Transverse colon (tissue), 4 donors: ENCODE measurements around the gene MEFV. TPM values are rescaled to one million over a fixed set of nuclear protein-coding genes. Genes with fewer than 3 reads are reported as not detected.

Experiments
- DNase-seq: peaks from one replicate; pipeline ENCODE4 v3.0.0-alpha.2; 2019
- H3K27ac ChIP-seq, 4 donors: fragments of 200-600 bp; sonication (generic); 2 replicates each; pipeline ENCODE4 v1.5.1; 2016 to 2018; ENCODE audit warnings: inconsistent platforms in 4 of 4
- H3K27me3 ChIP-seq: fragments of 200-600 bp; sonication (generic); 2 replicates; pipeline ENCODE4 v1.5.1; 2017; ENCODE audit warnings: inconsistent platforms
- H3K36me3 ChIP-seq, 4 donors: fragments of 200-600 bp; sonication (generic); 2 replicates each; pipeline ENCODE4 v1.5.1; 2017 to 2019; ENCODE audit warnings: inconsistent platforms in 4 of 4
- H3K4me1 ChIP-seq, 4 donors: fragments of 200-600 bp; sonication (generic); 2 replicates each; pipeline ENCODE4 v1.5.1; 2017 to 2020; ENCODE audit warnings: inconsistent platforms in 4 of 4
- H3K4me3 ChIP-seq, 4 donors: fragments of 200-600 bp; sonication (generic); 1 replicate in 1 of 4; 2 replicates in 3 of 4; pipeline versions ENCODE4 v1.5.1 to v1.6.1; 2017 to 2019; ENCODE audit warnings: inconsistent platforms in 4 of 4
- H3K9me3 ChIP-seq, 2 donors: fragments of 200-600 bp; sonication (generic); 2 replicates each; pipeline ENCODE4 v1.5.1; 2017 to 2019; ENCODE audit warnings: inconsistent platforms in 2 of 2
- CTCF ChIP-seq, 5 experiments: fragments of 200-600 bp in 3 of 5; fragments of 450-650 bp in 2 of 5; sonication (generic) in 3 of 5; IDR thresholded peaks; 1 replicate in 2 of 5; 2 replicates in 3 of 5; pipeline ENCODE4 v1.5.1; 2016 to 2017; ENCODE audit warnings: antibody characterized with exemption in 5 of 5, inconsistent platforms in 3 of 5, mild to moderate bottlenecking in 2 of 5, moderate library complexity in 1 of 5
- EP300 ChIP-seq: sonication (generic); formaldehyde crosslinking; IDR thresholded peaks from one replicate; pipeline ENCODE4 v1.6.1; 2017; ENCODE audit warnings: antibody characterized with exemption, low read depth
- POLR2A ChIP-seq: fragments of 450-650 bp; IDR thresholded peaks from one replicate; pipeline ENCODE4 v1.6.1; 2016; ENCODE audit warnings: antibody characterized with exemption, mild to moderate bottlenecking, moderate library complexity
- POLR2AphosphoS5 ChIP-seq, 3 donors: sonication (generic); formaldehyde crosslinking; IDR thresholded peaks; one replicate each; pipeline ENCODE4 v1.6.1; 2016; ENCODE audit warnings: antibody characterized with exemption in 3 of 3
- WGBS, 2 donors: methylation state at CpG; one replicate each; pipeline ENCODE4 v1.1.5; 2018; ENCODE audit warnings: low coverage in 1 of 2; 5-methylcytosine and 5-hydroxymethylcytosine counted together
- in situ Hi-C, 4 donors: fragments of 200-750 bp; cut with MboI; loops; one replicate each; pipeline versions ENCODE4 v1.15.0 to v1.15.1; 2017; ENCODE audit warnings: low sequenced_read_pairs in 3 of 4, low pct_ligation_motif_present in 1 of 4, low pct_unique_long_range_greater_than_20kb in 1 of 4
- intact Hi-C: fragments of 100-400 bp; cut with DNase I; formaldehyde crosslinking; loops from one replicate; pipeline ENCODE4 v1.15.1; 2023; ENCODE audit warnings: low total_unique reads
- total RNA-seq, 4 donors: library from RNA; depleted of rRNA; stranded (reverse); fragments of >200 nt; gene quantifications; one replicate each; pipeline ENCODE4 v1.1.0, GENCODE V29; 2016

Gene MEFV
- total RNA-seq, 4 donors from 2014 or later, result 0.37 to 1.4 (median 0.54) TPM

GRCh38 chr16:3249020-3249419 is 7.4 kb downstream of the MEFV start:
- Histone ChIP-seq H3K9me3 (no peaks in the 10 kb centered on the region), H3K36me3 (no peaks in the 10 kb centered on the region), H3K4me3 (no peak overlapping the region), H3K4me1 (no peaks in the 10 kb centered on the region), H3K27ac (no peak overlapping the region), H3K27me3 (no peaks in the 10 kb centered on the region)
- TF ChIP-seq EP300 (no peak), CTCF (IDR thresholded peaks at IDR 0.05) (no peak), POLR2AphosphoS5 (IDR thresholded peaks at IDR 0.05) (no peak), POLR2A (no peak)
- in situ Hi-C loops (no loop called here), intact Hi-C loops (no loop called here)
- no peak for DNase-seq
- WGBS, 2 donors, result 100% methylated on average over 1 of the region's 1 CpG

DNA sequence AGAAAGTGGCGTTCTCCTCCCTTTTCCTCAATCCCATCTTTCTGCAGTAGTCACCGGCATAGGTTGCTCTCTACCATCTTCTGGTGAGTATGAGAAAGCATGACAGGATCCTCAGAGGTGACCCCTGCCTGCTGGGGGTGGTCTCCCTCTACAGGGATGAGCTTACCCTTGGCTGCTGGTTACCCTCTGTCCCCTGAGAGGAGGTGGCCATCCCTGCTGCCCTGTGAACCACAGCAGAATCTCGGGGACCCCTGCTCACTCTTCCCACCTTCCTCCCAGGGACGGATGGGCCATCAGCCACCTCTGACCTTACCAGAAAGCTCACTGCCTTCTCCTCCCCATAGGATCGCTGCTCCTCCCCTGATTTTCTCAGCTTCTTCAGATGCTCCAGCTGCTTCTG is 7.8 kb downstream of the MEFV start:
- H3K4me1 ChIP-seq, result no peaks in the 10 kb centered on the region
- H3K36me3 ChIP-seq, result no peaks in the 10 kb centered on the region
- H3K4me3 ChIP-seq, result no peak overlapping the region
- in situ Hi-C loops (no loop called here), intact Hi-C loops (no loop called here)
- no peak for DNase-seq
- TF ChIP-seq POLR2AphosphoS5 (IDR thresholded peaks at IDR 0.05) (no peak), POLR2A (no peak), EP300 (no peak), CTCF (IDR thresholded peaks at IDR 0.05) (no peak)
- no peaks in the 10 kb centered on the region for H3K27me3 ChIP-seq
- WGBS, 2 donors, result 81 to 83% methylated on average over 1 to 5 of the region's 5 CpGs
- no peak overlapping the region for H3K27ac ChIP-seq
- no peaks in the 10 kb centered on the region for H3K9me3 ChIP-seq

DNA sequence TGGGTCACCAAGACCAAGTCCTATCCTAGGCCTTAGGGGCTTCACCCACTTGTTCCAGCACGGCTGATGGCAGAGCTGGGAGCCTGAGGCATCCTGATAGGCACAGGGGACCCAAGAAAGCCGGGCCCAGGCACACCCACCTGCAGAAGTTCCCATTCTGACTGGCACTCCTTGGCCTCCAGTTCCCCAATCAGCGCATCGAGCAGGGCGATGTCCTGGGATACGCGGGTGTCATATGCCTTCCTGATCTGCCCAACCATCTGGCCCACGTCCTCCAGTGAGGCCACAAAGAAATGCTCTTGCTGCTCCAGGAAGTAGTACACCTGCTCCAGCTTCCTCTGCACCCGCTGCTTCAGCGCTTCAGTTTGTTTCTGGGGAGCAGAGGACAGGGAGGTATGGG is 9.6 kb downstream of the MEFV start:
- Histone ChIP-seq H3K27me3 (no peaks in the 10 kb centered on the region), H3K36me3 (no peaks in the 10 kb centered on the region), H3K27ac (no peak overlapping the region), H3K4me3 (no peak overlapping the region), H3K9me3 (no peaks in the 10 kb centered on the region), H3K4me1 (no peaks in the 10 kb centered on the region)
- DNase-seq, result no peak
- 71 to 82% methylated on average over 8 to 9 of the region's 10 CpGs for WGBS, 2 donors
- intact Hi-C loops, result no loop called here
- in situ Hi-C loops, result no loop called here
- no peak for TF ChIP-seq CTCF (IDR thresholded peaks at IDR 0.05)
- TF ChIP-seq POLR2A, result no peak
- no peak for TF ChIP-seq EP300
- no peak for TF ChIP-seq POLR2AphosphoS5 (IDR thresholded peaks at IDR 0.05)

GRCh38 chr16:3246002-3246401 is 10.4 kb downstream of the MEFV start:
- no peak for DNase-seq
- in situ Hi-C loops (no loop called here), intact Hi-C loops (no loop called here)
- Histone ChIP-seq H3K4me3 (no peak overlapping the region), H3K9me3 (no peaks in the 10 kb centered on the region), H3K4me1 (no peaks in the 10 kb centered on the region), H3K27me3 (no peaks in the 10 kb centered on the region), H3K36me3 (no peaks in the 10 kb centered on the region), H3K27ac (no peak overlapping the region)
- TF ChIP-seq EP300 (no peak), POLR2A (no peak), POLR2AphosphoS5 (IDR thresholded peaks at IDR 0.05) (no peak), CTCF (IDR thresholded peaks at IDR 0.05) (no peak)
- WGBS, 2 donors, result 71 to 80% methylated on average over 4 to 7 of the region's 7 CpGs
